ENCODE measurements around the gene LRRC8E. TPM values are rescaled to one million over a fixed set of nuclear protein-coding genes. Genes with fewer than 3 reads are reported as not detected.

The LRRC8E gene
- 3.1 TPM for total RNA-seq
- long read RNA-seq, partial matches to known transcripts: 0 of 6 reads
- long read RNA-seq, other reads (novel, unspliced or antisense): 2 of 6 reads

DNA sequence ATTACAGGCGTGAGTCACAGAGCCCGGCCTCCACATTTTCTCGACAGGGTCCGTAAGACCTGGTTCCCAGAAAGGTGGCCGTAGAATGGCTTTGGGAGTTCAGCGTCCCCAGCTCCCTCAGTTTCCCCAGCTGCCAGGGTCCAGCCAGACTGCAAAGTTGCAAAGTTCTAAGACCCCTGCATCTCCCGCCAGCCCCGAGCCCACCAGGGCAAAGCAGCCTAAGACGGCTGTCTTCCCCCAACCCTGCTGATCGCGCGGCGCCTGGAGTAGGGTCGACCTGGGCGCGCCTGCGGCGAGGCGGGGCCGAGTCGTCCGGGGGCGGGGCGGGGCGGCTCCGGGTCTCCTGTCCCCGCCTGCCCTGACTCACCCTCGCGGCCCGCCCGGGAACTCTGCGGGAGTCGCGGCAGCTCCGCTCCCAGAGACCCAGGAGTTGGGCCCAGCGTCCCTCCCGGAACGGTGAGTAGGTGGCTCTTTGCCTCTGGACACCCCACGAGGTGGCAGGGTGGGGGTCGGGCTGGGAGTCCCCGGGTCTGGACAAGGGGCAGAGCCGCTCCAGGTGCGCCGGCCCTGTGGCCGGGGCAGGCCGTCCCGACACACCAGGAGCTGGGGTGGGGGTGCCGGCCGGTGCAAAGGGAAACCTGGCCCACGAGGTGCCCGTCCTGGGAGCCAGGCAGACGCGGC is at the start of gene LRRC8E:
TSS of gene LRRC8E (plus strand) at position 366 of the 681 bp plus-strand sequence. CDS start 7,094 bp downstream, outside the sequence.
- ATAC-seq (peak; percentile 94), DNase-seq (peak; percentile 65)
- intact Hi-C loops (cut with micrococcal nuclease): no loop called here

- no peak for ATAC-seq
- no peak for DNase-seq
- intact Hi-C loops (cut with micrococcal nuclease): no loop called here
These were observed 48.8 kb upstream of the LRRC8E start for GRCh38 chr19:7839476-7839875.

- intact Hi-C loops (cut with micrococcal nuclease): no loop called here
- ATAC-seq: no peak
- DNase-seq: no peak
These were observed 47.7 kb upstream of the LRRC8E start for GRCh38 chr19:7840629-7841028.

- peak; percentile 18 for DNase-seq
- intact Hi-C loops (cut with micrococcal nuclease): no loop called here
- ATAC-seq: no peak
These were observed 46.3 kb upstream of the LRRC8E start for GRCh38 chr19:7841751-7842660.

DNA sequence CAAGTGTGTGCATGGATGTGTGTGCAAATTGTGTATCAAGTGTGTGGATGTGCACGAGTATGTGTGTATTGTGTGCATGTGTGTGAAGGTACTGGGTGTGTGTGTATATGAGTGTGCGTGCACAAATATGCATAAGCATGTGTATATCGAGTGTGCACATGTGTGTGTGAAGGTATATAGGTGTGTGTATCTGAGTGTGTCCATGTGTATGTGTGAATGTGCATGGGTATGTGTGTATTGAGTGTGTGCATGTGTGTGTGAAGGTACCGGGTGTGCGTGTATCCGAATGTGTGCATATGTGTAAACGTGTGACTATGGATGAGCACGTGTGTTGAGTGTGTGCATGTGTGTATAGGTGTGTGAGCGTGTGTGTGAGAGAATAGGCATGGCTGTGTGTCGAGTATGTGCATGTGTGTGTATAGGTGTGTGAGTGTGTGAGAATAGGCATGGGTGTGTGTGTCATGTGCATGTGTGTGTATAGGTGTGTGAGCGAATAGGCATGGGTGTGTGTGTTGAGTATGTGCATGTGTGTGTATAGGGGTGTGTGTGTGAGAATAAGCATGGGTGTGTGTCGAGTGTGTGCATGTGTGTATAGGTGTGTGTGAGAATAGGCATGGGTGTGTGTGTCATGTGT is 45.5 kb upstream of the LRRC8E start:
- intact Hi-C loops (cut with micrococcal nuclease): no loop called here
- ATAC-seq (no peak), DNase-seq (peak; percentile 2)

DNA sequence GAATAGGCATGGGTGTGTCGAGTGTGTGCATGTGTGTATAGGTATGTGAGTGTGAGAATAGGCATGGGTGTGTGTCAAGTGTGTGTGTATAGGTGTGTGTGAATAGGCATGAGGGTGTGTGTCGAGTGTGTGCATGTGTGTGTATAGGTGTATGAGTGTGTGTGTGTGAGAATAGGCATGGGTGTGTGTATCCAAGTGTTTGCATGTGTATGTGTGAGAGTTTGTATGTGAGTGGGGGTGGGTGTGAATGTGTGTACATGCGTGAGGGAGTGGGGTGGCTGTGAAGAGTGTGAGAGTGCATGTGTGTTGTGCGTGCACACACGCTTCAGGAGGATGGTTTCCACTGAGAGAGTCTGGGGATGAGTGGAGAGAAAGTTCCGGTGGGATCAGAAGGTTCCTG is 44.8 kb upstream of the LRRC8E start:
- no peak for ATAC-seq
- peak; percentile 6 for DNase-seq
- intact Hi-C loops (cut with micrococcal nuclease): no loop called here

DNA sequence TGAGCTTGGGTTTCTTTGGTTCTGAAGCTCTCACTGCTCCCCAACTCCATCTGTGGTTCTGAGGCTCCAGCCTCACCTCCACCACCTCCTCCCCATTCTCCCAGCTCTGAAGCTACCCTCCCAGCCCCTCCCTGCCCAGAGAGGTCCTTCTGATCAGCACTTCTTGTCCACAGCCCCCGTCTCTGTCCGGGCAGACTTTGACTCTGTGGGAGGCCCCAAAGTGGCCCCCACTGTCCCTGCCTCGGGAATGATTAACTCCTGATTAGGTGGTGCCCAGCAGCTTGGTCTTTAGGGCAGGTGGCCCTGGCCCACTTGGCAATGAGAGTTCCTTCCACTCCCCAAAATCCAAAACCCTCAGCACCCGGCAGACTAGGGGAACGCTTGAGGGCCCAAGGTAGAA is 43.9 kb upstream of the LRRC8E start:
- DNase-seq (no peak), ATAC-seq (no peak)
- intact Hi-C loops (cut with micrococcal nuclease): no loop called here

- ATAC-seq (no peak), DNase-seq (no peak)
- intact Hi-C loops (cut with micrococcal nuclease): no loop called here
These were observed 43.4 kb upstream of the LRRC8E start for GRCh38 chr19:7844951-7845350.

- DNase-seq (no peak), ATAC-seq (no peak)
- intact Hi-C loops (cut with micrococcal nuclease): no loop called here
These were observed 42.7 kb upstream of the LRRC8E start for GRCh38 chr19:7845390-7846154.

DNA sequence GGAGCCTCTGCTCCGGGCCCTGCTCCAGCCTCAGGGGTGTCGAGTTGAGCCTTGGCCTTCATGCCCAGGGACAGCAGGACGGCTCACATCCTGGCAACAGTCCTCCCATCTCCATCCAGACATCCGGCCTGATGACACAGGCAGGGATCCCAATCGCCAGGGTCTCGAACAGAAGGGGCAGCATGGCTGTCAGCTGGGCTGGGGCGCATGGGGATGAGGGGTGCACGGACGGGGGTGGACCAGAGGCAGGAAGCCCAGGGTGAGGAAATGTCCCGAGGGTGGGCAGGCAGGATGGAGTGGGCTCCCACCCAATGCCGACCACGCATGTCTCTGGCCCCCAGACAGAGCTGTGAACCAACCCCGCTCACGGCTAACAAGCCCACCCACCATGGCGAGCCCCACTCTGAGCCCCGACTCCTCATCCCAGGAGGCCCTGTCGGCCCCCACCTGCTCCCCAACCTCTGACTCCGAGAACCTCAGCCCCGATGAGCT is 42.1 kb upstream of the LRRC8E start:
- DNase-seq (no peak), ATAC-seq (no peak)
- intact Hi-C loops (cut with micrococcal nuclease): no loop called here

DNA sequence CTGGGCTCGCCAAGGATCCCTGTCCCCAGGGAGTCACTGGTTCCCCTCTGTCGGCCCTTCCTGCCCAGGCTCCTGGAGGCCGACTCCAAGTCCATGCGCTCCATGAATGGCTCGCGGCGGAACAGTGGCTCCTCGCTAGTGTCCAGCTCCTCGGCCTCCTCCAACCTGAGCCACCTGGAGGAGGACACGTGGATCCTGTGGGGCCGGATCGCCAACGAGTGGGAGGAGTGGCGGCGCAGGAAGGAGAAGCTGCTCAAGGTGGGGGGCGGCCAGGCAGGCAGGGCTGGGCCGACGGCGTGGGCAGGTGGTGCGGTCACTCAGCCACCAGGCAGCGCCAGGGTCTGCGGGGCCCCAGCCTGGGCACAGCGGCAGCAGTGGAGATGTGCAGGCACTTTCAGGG is 40.6 kb upstream of the LRRC8E start:
- ATAC-seq (no peak), DNase-seq (no peak)
- intact Hi-C loops (cut with micrococcal nuclease): no loop called here

DNA sequence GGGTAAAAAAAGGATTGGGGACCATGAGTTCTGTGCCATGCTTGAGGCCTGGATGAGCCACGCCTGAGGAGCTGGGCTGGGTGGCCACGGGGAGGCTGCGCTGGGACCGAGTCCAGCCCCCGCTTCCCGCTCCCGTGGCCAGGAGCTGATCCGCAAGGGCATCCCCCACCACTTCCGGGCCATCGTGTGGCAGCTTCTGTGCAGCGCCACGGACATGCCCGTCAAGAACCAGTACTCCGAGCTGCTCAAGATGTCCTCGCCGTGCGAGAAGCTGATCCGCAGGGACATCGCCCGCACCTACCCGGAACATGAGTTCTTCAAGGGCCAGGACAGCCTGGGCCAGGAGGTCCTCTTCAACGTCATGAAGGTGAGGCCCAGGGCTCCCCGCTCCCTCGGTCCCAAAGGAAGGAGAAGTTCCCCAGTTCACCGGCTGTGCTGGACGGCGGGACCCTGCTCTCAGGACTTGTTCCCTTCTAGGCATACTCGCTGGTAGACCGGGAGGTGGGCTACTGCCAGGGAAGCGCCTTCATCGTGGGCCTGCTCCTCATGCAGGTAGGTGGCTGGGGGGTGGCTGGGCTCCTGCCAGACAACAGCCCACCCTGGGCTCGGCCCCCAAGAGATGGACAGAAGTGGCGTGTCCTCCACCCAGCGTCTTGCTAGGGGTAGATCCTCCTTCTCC is 39.4 kb upstream of the LRRC8E start:
- ATAC-seq (no peak), DNase-seq (no peak)
- intact Hi-C loops (cut with micrococcal nuclease): no loop called here

- intact Hi-C loops (cut with micrococcal nuclease): no loop called here
- no peak for ATAC-seq
- DNase-seq: no peak
These were observed 38.7 kb upstream of the LRRC8E start for GRCh38 chr19:7849631-7849999.

GRCh38 chr19:7850000-7850813 is 38.1 kb upstream of the LRRC8E start:
- intact Hi-C loops (cut with micrococcal nuclease): no loop called here
- ATAC-seq (peak; percentile 83), DNase-seq (peak; percentile 57)

- intact Hi-C loops (cut with micrococcal nuclease): no loop called here
These were observed 37.2 kb upstream of the LRRC8E start for GRCh38 chr19:7850945-7851622.

DNA sequence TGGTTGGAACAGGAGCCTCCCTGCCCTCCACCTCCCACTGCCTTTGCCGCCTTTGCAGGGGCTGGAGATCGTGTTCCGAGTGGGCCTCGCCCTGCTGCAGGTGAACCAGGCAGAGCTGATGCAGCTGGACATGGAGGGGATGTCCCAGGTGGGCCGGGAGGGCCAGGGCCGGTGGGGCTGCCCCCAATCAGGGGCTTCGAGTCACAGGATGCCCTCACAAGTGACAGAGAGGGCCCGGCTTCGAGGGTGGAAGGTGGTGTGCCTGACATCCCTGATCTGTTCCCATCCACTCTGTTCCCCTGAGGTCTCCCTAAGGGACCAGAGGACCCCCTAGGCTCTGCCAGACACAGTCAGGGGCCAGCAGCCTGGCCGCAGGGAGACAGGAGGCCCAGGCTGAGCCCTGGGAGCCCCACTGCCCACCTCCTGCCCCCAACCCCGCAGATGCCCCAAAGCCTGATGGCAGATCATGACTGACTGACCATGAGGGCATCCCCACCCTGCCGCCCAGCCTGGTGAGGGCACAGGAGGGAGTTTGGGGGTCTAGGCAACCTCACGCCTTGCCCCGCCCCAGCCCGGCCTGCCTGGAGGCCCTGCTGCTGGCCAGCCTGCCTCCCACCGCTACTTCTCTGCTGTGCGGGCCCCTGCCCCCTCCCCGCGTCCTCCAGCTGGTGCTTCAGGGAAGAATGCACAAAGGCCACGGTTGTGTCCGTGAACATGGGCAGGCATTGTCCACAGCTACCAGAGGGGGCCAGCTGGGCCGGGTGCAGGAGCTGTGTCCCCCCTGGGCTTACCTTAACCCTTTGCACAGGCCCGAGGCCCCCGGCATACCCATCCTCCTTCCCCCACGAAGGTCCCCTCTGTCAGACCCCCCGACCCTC is 36.4 kb upstream of the LRRC8E start:
- DNase-seq (no peak), ATAC-seq (no peak)
- intact Hi-C loops (cut with micrococcal nuclease): no loop called here

More at GRCh38 chr19:7850945-7851622, 37.2 kb upstream of the LRRC8E start:
- DNase-seq: no peak
- no peak for ATAC-seq
